Stimulated activated CD4-positive, alpha-beta T cell treated with anti-CD3 and anti-CD28 coated beads, Interleukin-15, amount 100 ng/mL, for 24 hours (primary cell): Measurements from ENCODE around the gene SEC24B.

Experiments used
- DNase-seq: peaks from one replicate; pipeline ENCODE4 v3.0.0-alpha.2; 2020

The SEC24B gene

DNA sequence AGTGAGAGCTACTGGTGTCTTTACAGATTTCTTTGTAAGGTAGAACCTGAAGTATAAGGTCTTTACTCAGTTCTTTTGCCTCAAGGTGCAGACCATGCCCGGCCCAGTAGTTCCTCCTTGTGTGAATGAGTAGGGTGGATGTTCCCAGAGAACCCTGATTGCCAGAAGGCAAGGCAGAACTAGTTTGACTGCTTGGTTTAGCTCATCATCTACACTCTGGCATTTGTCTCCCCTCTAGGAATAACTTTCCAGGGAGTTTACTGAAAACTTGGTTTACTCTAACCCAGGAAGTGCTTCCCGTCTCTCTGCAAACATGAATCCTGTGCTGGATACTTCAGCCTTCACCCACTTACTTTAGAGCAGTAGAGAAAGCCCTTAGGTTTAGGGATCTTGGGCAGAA, 155.5 kb downstream of the SEC24B start:
- DNase-seq: no peak

DNA sequence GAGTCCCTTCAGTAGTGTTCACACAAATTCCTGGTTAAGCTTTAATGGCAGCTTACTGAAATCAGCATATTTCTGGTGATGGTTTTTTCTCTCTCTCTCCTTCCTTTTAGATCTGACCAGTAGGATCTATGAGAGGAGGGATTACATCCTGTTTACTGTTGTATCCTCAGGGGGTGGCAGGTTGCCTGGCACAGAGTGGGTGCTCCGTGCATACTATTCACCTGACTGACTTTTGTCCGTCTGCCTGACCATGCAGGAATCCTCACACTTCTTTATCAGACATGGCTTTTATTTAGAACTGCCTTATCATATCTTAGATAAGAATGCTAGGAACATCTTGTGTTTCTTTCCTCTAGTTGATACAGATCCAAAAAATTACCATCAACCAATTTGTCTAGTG, 156.0 kb downstream of the SEC24B start:
- DNase-seq: no peak
